ENCODE data around the gene TAS1R3.

The TAS1R3 gene

GRCh38 chr1:1324524-1325287 lies 6.4 kb upstream of the TAS1R3 start, which contains the start of the genes CPTP and INTS11:
Gene CPTP (plus strand): TSS chr1:1324802. CDS start chr1:1326911, 2,109 bp downstream.
Gene INTS11 (minus strand): TSS chr1:1324660. CDS start chr1:1324608, 52 bp downstream.
- peak; percentile 99 for DNase-seq (ENCODE audit: low spot score)

- DNase-seq (ENCODE audit: low spot score): no peak
These were observed 5.6 kb upstream of the TAS1R3 start for GRCh38 chr1:1325288-1326074.

GRCh38 chr1:1326075-1326605 lies 4.9 kb upstream of the TAS1R3 start:
- DNase-seq (ENCODE audit: low spot score): no peak

- no peak for DNase-seq (ENCODE audit: low spot score)
These were observed 3.8 kb upstream of the TAS1R3 start for GRCh38 chr1:1327291-1327690.

GRCh38 chr1:1328254-1328653 lies 2.8 kb upstream of the TAS1R3 start:
- DNase-seq (ENCODE audit: low spot score): no peak

GRCh38 chr1:1329304-1330210 lies 1.5 kb upstream of the TAS1R3 start:
- DNase-seq (ENCODE audit: low spot score): no peak

- no peak for DNase-seq (ENCODE audit: low spot score)
These were observed 563 bp upstream of the TAS1R3 start for GRCh38 chr1:1330366-1331067.

- DNase-seq (ENCODE audit: low spot score): no peak
These were observed 1.1 kb downstream of the TAS1R3 start for GRCh38 chr1:1332031-1332755.

- no peak for DNase-seq (ENCODE audit: low spot score)
These were observed 1.8 kb downstream of the TAS1R3 start for GRCh38 chr1:1332774-1333480.

- no peak for DNase-seq (ENCODE audit: low spot score)
These were observed 2.6 kb downstream of the TAS1R3 start for GRCh38 chr1:1333551-1334241.

GRCh38 chr1:1334835-1335234 lies 3.8 kb downstream of the TAS1R3 start:
- DNase-seq (ENCODE audit: low spot score): no peak

GRCh38 chr1:1335283-1335682 lies 4.2 kb downstream of the TAS1R3 start:
- no peak for DNase-seq (ENCODE audit: low spot score)

GRCh38 chr1:1335792-1336248 lies 4.7 kb downstream of the TAS1R3 start:
- DNase-seq (ENCODE audit: low spot score): no peak

- DNase-seq (ENCODE audit: low spot score): no peak
These were observed 5.4 kb downstream of the TAS1R3 start for GRCh38 chr1:1336446-1336845.

- no peak for DNase-seq (ENCODE audit: low spot score)
These were observed 6.1 kb downstream of the TAS1R3 start for GRCh38 chr1:1336931-1337792.

- peak; percentile 47 for DNase-seq (ENCODE audit: low spot score)
These were observed 6.7 kb downstream of the TAS1R3 start for GRCh38 chr1:1337793-1338147.

- DNase-seq (ENCODE audit: low spot score): no peak
These were observed 7.2 kb downstream of the TAS1R3 start for GRCh38 chr1:1338278-1338677.

GRCh38 chr1:1340185-1340584 lies 9.1 kb downstream of the TAS1R3 start:
- no peak for DNase-seq (ENCODE audit: low spot score)

Measured in GM03348 (cell line).